Activated naive CD4-positive, alpha-beta T cell treated with anti-CD3 and anti-CD28 coated beads for 36 hours (primary cell): ENCODE data around the gene RGS11. TPM values are rescaled to one million over a fixed set of nuclear protein-coding genes. Genes with fewer than 3 reads are reported as not detected.

Experiments used
- CTCF ChIA-PET: fragments of 350-600 bp; sonication (Branson Sonifier 250); formaldehyde crosslinking; loops from one replicate; lab custom pipeline; 2021; ENCODE audit warnings: antibody characterized with exemption; lab: Charles Lee
- DNase-seq: peaks from one replicate; pipeline ENCODE4 v3.0.0-alpha.2; 2020
- H3K27ac Mint-ChIP-seq: one replicate; pipeline ENCODE4 v1.8.0; 2021; ENCODE audit warnings: mild to moderate bottlenecking, mixed read lengths
- H3K27me3 Mint-ChIP-seq: one replicate; pipeline ENCODE4 v1.8.0; 2021; ENCODE audit warnings: low read depth, mixed read lengths
- H3K36me3 Mint-ChIP-seq: one replicate; pipeline ENCODE4 v1.8.0; 2021; ENCODE audit warnings: low read depth, mixed read lengths
- H3K4me1 Mint-ChIP-seq: one replicate; pipeline ENCODE4 v1.8.0; 2021; ENCODE audit warnings: low read depth, mixed read lengths
- H3K4me3 Mint-ChIP-seq: one replicate; pipeline ENCODE4 v1.8.0; 2021; ENCODE audit warnings: mild to moderate bottlenecking, moderate library complexity, mixed read lengths
- H3K9me3 Mint-ChIP-seq: one replicate; pipeline ENCODE4 v1.8.0; 2021; ENCODE audit warnings: mixed read lengths
- intact Hi-C: fragments of 100-400 bp; cut with micrococcal nuclease; formaldehyde crosslinking; loops from one replicate; pipeline ENCODE4 v1.15.1; 2023
- total RNA-seq, 2 experiments: library from RNA; stranded (reverse); gene quantifications; one replicate each; pipeline ENCODE4 v1.2.3, GENCODE V29; 2021

RGS11 gene
- under 1 TPM in 1 of 2 experiments, not detected in 1; 0.10 TPM for total RNA-seq

GRCh38 chr16:275786-276232 lies at the start of gene RGS11:
TSS of gene RGS11 (minus strand) at chr16:275944. CDS start at chr16:275911, 33 bp downstream.
- no peak within 1 kb of the TSS for H3K27ac Mint-ChIP-seq
- H3K27me3 Mint-ChIP-seq: peaks cover 18% of the 10 kb centered on the region
- CTCF ChIA-PET: no interaction called here

GRCh38 chr16:324451-325334 lies 48.9 kb upstream of the RGS11 start:
- peak; percentile 83 for DNase-seq
- Mint-ChIP-seq H3K27ac (peak overlapping the region; percentile 55), H3K27me3 (no peaks in the 10 kb centered on the region), H3K36me3 (no peaks in the 10 kb centered on the region), H3K4me1 (peaks cover 64% of the 10 kb centered on the region), H3K4me3 (peak overlapping the region; percentile 71), H3K9me3 (no peaks in the 10 kb centered on the region)
- CTCF ChIA-PET: interaction anchor here (0.6 to 0.7 kb wide), 2 partner anchors 82 to 89 kb away, joined by 3 read pairs; no protein-coding TSS in a partner anchor
- intact Hi-C loops: loop anchor here (1.0 to 2.0 kb wide), 2 partner anchors 28 to 90 kb away; partner anchors contain the start of genes AXIN1 and FAM234A

More at GRCh38 chr16:275786-276232, at the start of gene RGS11:
- intact Hi-C loops: no loop called here
- no peak for DNase-seq
- peak within 1 kb of the TSS; percentile 58 for H3K4me3 Mint-ChIP-seq
- H3K9me3 Mint-ChIP-seq: no peaks in the 10 kb centered on the region
- no peaks in the 10 kb centered on the region for H3K36me3 Mint-ChIP-seq
- H3K4me1 Mint-ChIP-seq: peaks cover 8% of the 10 kb centered on the region

- DNase-seq: no peak
- H3K36me3 Mint-ChIP-seq: no peaks in the 10 kb centered on the region
- intact Hi-C loops: loop anchor here (2.0 kb wide), 1 partner anchor 89 kb away; the partner anchor contains the start of gene FAM234A
- peak overlapping the region; percentile 71 for H3K4me3 Mint-ChIP-seq
- no peaks in the 10 kb centered on the region for H3K9me3 Mint-ChIP-seq
- H3K27me3 Mint-ChIP-seq: no peaks in the 10 kb centered on the region
- peak overlapping the region; percentile 55 for H3K27ac Mint-ChIP-seq
- CTCF ChIA-PET: interaction anchor here (0.6 kb wide), 1 partner anchor 82 kb away, joined by 3 read pairs; no protein-coding TSS in a partner anchor
- H3K4me1 Mint-ChIP-seq: peaks cover 67% of the 10 kb centered on the region
Observed at GRCh38 chr16:324201-324450, 48.4 kb upstream of the RGS11 start.

GRCh38 chr16:322476-323143 lies 46.9 kb upstream of the RGS11 start:
- no peaks in the 10 kb centered on the region for H3K9me3 Mint-ChIP-seq
- no peaks in the 10 kb centered on the region for H3K36me3 Mint-ChIP-seq
- H3K27me3 Mint-ChIP-seq: no peaks in the 10 kb centered on the region
- CTCF ChIA-PET: no interaction called here
- H3K4me3 Mint-ChIP-seq: no peak overlapping the region
- DNase-seq: no peak
- intact Hi-C loops: no loop called here
- no peak overlapping the region for H3K27ac Mint-ChIP-seq
- peaks cover 74% of the 10 kb centered on the region for H3K4me1 Mint-ChIP-seq

GRCh38 chr16:321532-321931 lies 45.8 kb upstream of the RGS11 start:
- intact Hi-C loops: no loop called here
- CTCF ChIA-PET: interaction anchor here (0.6 kb wide), 2 partner anchors 11 to 122 kb away, joined by 3 read pairs; no protein-coding TSS in a partner anchor
- no peaks in the 10 kb centered on the region for H3K9me3 Mint-ChIP-seq
- H3K27ac Mint-ChIP-seq: no peak overlapping the region
- H3K27me3 Mint-ChIP-seq: no peaks in the 10 kb centered on the region
- H3K4me1 Mint-ChIP-seq: peaks cover 68% of the 10 kb centered on the region
- no peak for DNase-seq
- no peaks in the 10 kb centered on the region for H3K36me3 Mint-ChIP-seq
- no peak overlapping the region for H3K4me3 Mint-ChIP-seq

- no peaks in the 10 kb centered on the region for H3K36me3 Mint-ChIP-seq
- no peak for DNase-seq
- no peaks in the 10 kb centered on the region for H3K27me3 Mint-ChIP-seq
- CTCF ChIA-PET: interaction anchor here (0.6 kb wide), 1 partner anchor 214 kb away, joined by 3 read pairs; no protein-coding TSS in a partner anchor
- peaks cover 60% of the 10 kb centered on the region for H3K4me1 Mint-ChIP-seq
- H3K27ac Mint-ChIP-seq: no peak overlapping the region
- no peak overlapping the region for H3K4me3 Mint-ChIP-seq
- intact Hi-C loops: no loop called here
- no peaks in the 10 kb centered on the region for H3K9me3 Mint-ChIP-seq
Observed at GRCh38 chr16:320206-320605, 44.5 kb upstream of the RGS11 start.

GRCh38 chr16:318628-319027 lies 42.9 kb upstream of the RGS11 start:
- Mint-ChIP-seq H3K27me3 (no peaks in the 10 kb centered on the region), H3K36me3 (no peaks in the 10 kb centered on the region), H3K4me3 (no peak overlapping the region), H3K9me3 (no peaks in the 10 kb centered on the region), H3K4me1 (peaks cover 46% of the 10 kb centered on the region), H3K27ac (no peak overlapping the region)
- DNase-seq: peak; percentile 39
- CTCF ChIA-PET: no interaction called here
- intact Hi-C loops: no loop called here

GRCh38 chr16:317583-317982 lies 41.8 kb upstream of the RGS11 start:
- H3K36me3 Mint-ChIP-seq: no peaks in the 10 kb centered on the region
- no peak for DNase-seq
- peaks cover 40% of the 10 kb centered on the region for H3K4me1 Mint-ChIP-seq
- H3K27me3 Mint-ChIP-seq: no peaks in the 10 kb centered on the region
- no peaks in the 10 kb centered on the region for H3K9me3 Mint-ChIP-seq
- no peak overlapping the region for H3K4me3 Mint-ChIP-seq
- CTCF ChIA-PET: no interaction called here
- no peak overlapping the region for H3K27ac Mint-ChIP-seq
- intact Hi-C loops: no loop called here

- no peak overlapping the region for H3K4me3 Mint-ChIP-seq
- no peak overlapping the region for H3K27ac Mint-ChIP-seq
- no peaks in the 10 kb centered on the region for H3K36me3 Mint-ChIP-seq
- CTCF ChIA-PET: no interaction called here
- no peaks in the 10 kb centered on the region for H3K9me3 Mint-ChIP-seq
- H3K27me3 Mint-ChIP-seq: no peaks in the 10 kb centered on the region
- no peak for DNase-seq
- intact Hi-C loops: no loop called here
- peaks cover 38% of the 10 kb centered on the region for H3K4me1 Mint-ChIP-seq
Observed at GRCh38 chr16:316741-317464, 41.2 kb upstream of the RGS11 start.

GRCh38 chr16:314795-315299 lies 39.1 kb upstream of the RGS11 start:
- peaks cover 23% of the 10 kb centered on the region for H3K4me1 Mint-ChIP-seq
- intact Hi-C loops: no loop called here
- no peak for DNase-seq
- no peaks in the 10 kb centered on the region for H3K9me3 Mint-ChIP-seq
- CTCF ChIA-PET: interaction anchor here (0.6 kb wide), 1 partner anchor 132 kb away, joined by 8 read pairs; no protein-coding TSS in a partner anchor
- H3K27me3 Mint-ChIP-seq: no peaks in the 10 kb centered on the region
- peaks cover 3% of the 10 kb centered on the region for H3K36me3 Mint-ChIP-seq
- H3K27ac Mint-ChIP-seq: no peak overlapping the region
- H3K4me3 Mint-ChIP-seq: no peak overlapping the region

GRCh38 chr16:314351-314750 lies 38.6 kb upstream of the RGS11 start:
- Mint-ChIP-seq H3K4me3 (no peak overlapping the region), H3K9me3 (no peaks in the 10 kb centered on the region), H3K27me3 (no peaks in the 10 kb centered on the region), H3K36me3 (peaks cover 3% of the 10 kb centered on the region), H3K4me1 (peaks cover 24% of the 10 kb centered on the region), H3K27ac (no peak overlapping the region)
- intact Hi-C loops: no loop called here
- no peak for DNase-seq
- CTCF ChIA-PET: no interaction called here

- H3K4me3 Mint-ChIP-seq: no peak overlapping the region
- no peaks in the 10 kb centered on the region for H3K9me3 Mint-ChIP-seq
- H3K36me3 Mint-ChIP-seq: peaks cover 5% of the 10 kb centered on the region
- H3K27ac Mint-ChIP-seq: no peak overlapping the region
- intact Hi-C loops: no loop called here
- H3K4me1 Mint-ChIP-seq: peaks cover 15% of the 10 kb centered on the region
- no peak for DNase-seq
- H3K27me3 Mint-ChIP-seq: no peaks in the 10 kb centered on the region
- CTCF ChIA-PET: interaction anchor here (0.8 kb wide), 1 partner anchor 246 kb away, joined by 3 read pairs; no protein-coding TSS in a partner anchor
Observed at GRCh38 chr16:311725-312124, 36.0 kb upstream of the RGS11 start.
